ENCODE results near the gene DDO.

DNA sequence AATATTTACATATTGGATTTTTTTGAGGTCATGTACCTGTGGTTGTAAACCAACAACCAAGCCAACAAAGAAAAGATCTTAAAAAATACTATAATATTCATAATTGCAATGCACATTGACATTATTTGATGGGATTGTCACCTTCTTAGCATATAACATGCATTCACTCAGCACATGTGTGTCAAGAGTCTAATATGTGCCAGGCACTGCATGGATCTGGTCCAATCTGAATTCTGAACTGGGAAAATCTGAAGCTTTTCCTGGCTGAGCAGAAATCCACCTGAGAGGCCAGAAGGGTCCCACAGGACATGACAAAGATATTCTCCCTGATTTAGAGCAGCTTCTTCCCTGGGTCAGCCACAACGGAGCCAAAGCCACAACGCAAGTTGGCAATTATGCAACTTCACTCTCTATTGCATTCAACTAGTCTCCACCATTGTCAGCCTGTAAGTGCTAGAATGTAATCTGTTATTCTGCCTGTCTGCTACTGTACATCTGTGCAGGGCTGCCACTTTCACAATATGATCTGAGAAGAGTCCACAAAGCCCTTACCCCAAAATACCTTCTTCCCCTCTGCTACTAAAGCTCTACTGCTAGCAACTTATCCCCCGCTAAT, 17.0 kb upstream of the DDO start:
- TF ChIP-seq, protein P1, sequence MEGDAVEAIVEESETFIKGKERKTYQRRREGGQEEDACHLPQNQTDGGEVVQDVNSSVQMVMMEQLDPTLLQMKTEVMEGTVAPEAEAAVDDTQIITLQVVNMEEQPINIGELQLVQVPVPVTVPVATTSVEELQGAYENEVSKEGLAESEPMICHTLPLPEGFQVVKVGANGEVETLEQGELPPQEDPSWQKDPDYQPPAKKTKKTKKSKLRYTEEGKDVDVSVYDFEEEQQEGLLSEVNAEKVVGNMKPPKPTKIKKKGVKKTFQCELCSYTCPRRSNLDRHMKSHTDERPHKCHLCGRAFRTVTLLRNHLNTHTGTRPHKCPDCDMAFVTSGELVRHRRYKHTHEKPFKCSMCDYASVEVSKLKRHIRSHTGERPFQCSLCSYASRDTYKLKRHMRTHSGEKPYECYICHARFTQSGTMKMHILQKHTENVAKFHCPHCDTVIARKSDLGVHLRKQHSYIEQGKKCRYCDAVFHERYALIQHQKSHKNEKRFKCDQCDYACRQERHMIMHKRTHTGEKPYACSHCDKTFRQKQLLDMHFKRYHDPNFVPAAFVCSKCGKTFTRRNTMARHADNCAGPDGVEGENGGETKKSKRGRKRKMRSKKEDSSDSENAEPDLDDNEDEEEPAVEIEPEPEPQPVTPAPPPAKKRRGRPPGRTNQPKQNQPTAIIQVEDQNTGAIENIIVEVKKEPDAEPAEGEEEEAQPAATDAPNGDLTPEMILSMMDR (IDR thresholded peaks at IDR 0.05; ENCODE audit: poor library complexity, severe bottlenecking), result no peak
- TF ChIP-seq EP300 (conservative IDR thresholded peaks at IDR 0.05; ENCODE audit: poor library complexity, severe bottlenecking) (no peak), POLR2AphosphoS5 (IDR thresholded peaks at IDR 0.05) (no peak), SMC3 (conservative IDR thresholded peaks at IDR 0.05; ENCODE audit: poor library complexity) (no peak), EZH2 (IDR thresholded peaks at IDR 0.05; ENCODE audit: borderline replicate concordance, insufficient read depth, low read length, poor library complexity, severe bottlenecking) (no peak)
- TF ChIP-seq, protein P2, sequence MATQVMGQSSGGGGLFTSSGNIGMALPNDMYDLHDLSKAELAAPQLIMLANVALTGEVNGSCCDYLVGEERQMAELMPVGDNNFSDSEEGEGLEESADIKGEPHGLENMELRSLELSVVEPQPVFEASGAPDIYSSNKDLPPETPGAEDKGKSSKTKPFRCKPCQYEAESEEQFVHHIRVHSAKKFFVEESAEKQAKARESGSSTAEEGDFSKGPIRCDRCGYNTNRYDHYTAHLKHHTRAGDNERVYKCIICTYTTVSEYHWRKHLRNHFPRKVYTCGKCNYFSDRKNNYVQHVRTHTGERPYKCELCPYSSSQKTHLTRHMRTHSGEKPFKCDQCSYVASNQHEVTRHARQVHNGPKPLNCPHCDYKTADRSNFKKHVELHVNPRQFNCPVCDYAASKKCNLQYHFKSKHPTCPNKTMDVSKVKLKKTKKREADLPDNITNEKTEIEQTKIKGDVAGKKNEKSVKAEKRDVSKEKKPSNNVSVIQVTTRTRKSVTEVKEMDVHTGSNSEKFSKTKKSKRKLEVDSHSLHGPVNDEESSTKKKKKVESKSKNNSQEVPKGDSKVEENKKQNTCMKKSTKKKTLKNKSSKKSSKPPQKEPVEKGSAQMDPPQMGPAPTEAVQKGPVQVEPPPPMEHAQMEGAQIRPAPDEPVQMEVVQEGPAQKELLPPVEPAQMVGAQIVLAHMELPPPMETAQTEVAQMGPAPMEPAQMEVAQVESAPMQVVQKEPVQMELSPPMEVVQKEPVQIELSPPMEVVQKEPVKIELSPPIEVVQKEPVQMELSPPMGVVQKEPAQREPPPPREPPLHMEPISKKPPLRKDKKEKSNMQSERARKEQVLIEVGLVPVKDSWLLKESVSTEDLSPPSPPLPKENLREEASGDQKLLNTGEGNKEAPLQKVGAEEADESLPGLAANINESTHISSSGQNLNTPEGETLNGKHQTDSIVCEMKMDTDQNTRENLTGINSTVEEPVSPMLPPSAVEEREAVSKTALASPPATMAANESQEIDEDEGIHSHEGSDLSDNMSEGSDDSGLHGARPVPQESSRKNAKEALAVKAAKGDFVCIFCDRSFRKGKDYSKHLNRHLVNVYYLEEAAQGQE (IDR thresholded peaks at IDR 0.05; ENCODE audit: borderline replicate concordance), result no peak

Measured in neural cell (in vitro differentiated cells).